ENCODE data around the gene GPC3.

The GPC3 gene

DNA sequence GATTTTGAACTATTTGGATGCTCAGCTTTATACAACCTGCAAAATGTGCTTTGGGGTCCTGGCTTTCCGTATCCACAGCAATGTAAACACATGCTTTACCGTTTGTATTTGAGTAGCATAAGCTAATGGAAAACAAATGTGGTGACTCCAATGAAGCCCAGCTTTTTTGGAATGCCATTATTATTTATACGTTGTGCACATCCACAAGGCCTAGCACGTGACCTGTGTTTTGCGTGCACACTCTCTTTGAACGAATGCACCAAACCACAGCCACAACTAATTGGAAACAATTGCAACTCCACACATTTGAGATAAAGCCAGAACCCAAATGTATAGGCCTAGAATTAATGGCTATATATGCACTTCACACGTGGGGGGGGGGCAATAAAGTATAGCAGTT, 380.6 kb downstream of the GPC3 start:
- Mint-ChIP-seq H3K4me1 (ENCODE audit: low read depth) (no peaks in the 10 kb centered on the region), H3K9me3 (ENCODE audit: low read depth) (no peaks in the 10 kb centered on the region), H3K4me3 (no peak overlapping the region), H3K36me3 (no peaks in the 10 kb centered on the region), H3K27ac (no peak overlapping the region), H3K27me3 (no peaks in the 10 kb centered on the region)

- Mint-ChIP-seq H3K27me3 (no peaks in the 10 kb centered on the region), H3K27ac (no peak overlapping the region), H3K9me3 (ENCODE audit: low read depth) (no peaks in the 10 kb centered on the region), H3K4me3 (no peak overlapping the region), H3K4me1 (ENCODE audit: low read depth) (no peaks in the 10 kb centered on the region), H3K36me3 (no peaks in the 10 kb centered on the region)
Observed at GRCh38 chrX:133602881-133603280, 382.5 kb downstream of the GPC3 start.

DNA sequence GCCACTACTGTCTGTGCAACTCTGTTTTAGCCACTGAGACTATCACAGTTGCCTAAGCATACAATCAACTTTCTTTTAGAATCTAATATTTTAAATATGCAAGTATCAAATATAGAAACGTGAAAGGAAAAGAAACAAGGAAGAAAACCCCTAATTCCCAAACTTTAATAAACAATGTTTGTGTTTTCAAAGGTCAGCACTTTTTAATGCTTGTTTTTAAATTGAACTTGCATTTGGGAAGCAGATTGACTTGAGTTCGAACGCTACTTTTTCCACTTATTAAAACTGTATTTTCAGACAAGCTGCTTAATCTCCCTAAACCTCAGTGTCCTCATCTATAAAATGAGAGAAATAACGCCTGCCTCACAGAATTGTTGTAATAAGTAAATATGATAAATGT, 384.3 kb downstream of the GPC3 start:
- no peaks in the 10 kb centered on the region for H3K4me1 Mint-ChIP-seq (ENCODE audit: low read depth)
- H3K9me3 Mint-ChIP-seq (ENCODE audit: low read depth), result no peaks in the 10 kb centered on the region
- H3K27me3 Mint-ChIP-seq, result no peaks in the 10 kb centered on the region
- no peak overlapping the region for H3K4me3 Mint-ChIP-seq
- no peak overlapping the region for H3K27ac Mint-ChIP-seq
- no peaks in the 10 kb centered on the region for H3K36me3 Mint-ChIP-seq

GRCh38 chrX:133600536-133600935, 384.9 kb downstream of the GPC3 start:
- Mint-ChIP-seq H3K36me3 (no peaks in the 10 kb centered on the region), H3K27ac (no peak overlapping the region), H3K4me1 (ENCODE audit: low read depth) (no peaks in the 10 kb centered on the region), H3K9me3 (ENCODE audit: low read depth) (no peaks in the 10 kb centered on the region), H3K27me3 (no peaks in the 10 kb centered on the region), H3K4me3 (no peak overlapping the region)

DNA sequence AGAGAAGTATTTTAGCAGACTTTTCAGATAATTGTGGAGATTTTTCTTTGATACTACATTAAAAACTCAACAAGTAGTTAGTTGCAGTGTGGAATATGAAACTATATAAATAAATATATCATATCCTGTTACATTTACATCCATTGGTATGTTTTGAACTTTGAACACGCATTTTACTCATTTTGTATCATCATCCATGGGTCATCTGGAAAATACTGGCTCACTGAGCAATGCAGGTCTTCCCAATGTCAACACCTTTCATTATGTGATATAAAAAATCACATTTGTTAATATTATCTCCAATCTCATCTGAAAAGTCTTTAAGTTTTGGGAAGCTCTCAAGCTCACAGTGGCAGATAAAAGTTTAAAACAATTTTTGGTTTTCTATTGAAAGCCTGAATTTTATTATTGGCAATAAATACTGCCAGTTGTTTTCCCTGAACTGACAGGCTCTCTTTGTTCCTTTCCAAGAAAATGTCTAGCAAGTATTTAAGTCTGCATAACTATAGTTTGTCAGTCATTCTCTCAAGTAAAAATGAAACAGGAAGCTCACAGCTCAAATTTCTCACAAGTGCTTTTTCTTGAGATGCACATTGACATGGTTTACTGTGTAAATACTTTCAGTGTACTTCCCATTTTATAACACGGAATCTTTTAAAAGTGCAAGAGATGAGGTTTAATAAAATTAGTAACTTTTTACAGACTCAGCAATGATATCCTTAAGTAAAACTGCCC, 386.6 kb downstream of the GPC3 start:
- Mint-ChIP-seq H3K36me3 (no peaks in the 10 kb centered on the region), H3K9me3 (ENCODE audit: low read depth) (no peaks in the 10 kb centered on the region), H3K27me3 (no peaks in the 10 kb centered on the region), H3K27ac (no peak overlapping the region), H3K4me3 (no peak overlapping the region), H3K4me1 (ENCODE audit: low read depth) (no peaks in the 10 kb centered on the region)

- Mint-ChIP-seq H3K36me3 (no peaks in the 10 kb centered on the region), H3K4me3 (no peak overlapping the region), H3K27me3 (no peaks in the 10 kb centered on the region), H3K4me1 (ENCODE audit: low read depth) (no peaks in the 10 kb centered on the region), H3K9me3 (ENCODE audit: low read depth) (no peaks in the 10 kb centered on the region), H3K27ac (no peak overlapping the region)
Observed at GRCh38 chrX:133594156-133594555, 391.2 kb downstream of the GPC3 start.

DNA sequence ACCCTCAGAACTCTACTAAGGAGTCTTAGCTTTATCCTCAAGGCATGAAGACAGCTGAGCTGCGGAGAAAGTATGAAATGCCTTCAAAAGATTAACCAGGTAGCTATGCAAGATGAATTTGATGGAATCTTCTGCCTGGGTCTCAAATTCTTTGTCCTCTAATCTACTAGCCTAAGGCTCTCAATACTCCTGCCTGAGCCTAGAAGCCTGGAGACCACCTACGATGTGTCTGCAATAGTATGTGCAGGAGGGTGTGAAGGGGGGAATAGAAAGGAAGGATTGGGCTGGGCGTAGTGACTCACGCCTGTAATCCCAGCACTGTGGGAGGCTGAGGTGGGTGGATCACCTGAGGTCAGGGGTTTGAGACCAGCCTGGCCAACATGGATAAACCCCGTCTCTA, 391.9 kb downstream of the GPC3 start:
- Mint-ChIP-seq H3K4me1 (ENCODE audit: low read depth) (no peaks in the 10 kb centered on the region), H3K27me3 (no peaks in the 10 kb centered on the region), H3K27ac (no peak overlapping the region), H3K9me3 (ENCODE audit: low read depth) (no peaks in the 10 kb centered on the region), H3K36me3 (no peaks in the 10 kb centered on the region), H3K4me3 (no peak overlapping the region)

- H3K27ac Mint-ChIP-seq, result no peak overlapping the region
- no peak overlapping the region for H3K4me3 Mint-ChIP-seq
- H3K36me3 Mint-ChIP-seq, result no peaks in the 10 kb centered on the region
- no peaks in the 10 kb centered on the region for H3K27me3 Mint-ChIP-seq
- H3K4me1 Mint-ChIP-seq (ENCODE audit: low read depth), result no peaks in the 10 kb centered on the region
- H3K9me3 Mint-ChIP-seq (ENCODE audit: low read depth), result no peaks in the 10 kb centered on the region
Observed at GRCh38 chrX:133590703-133591505, 394.5 kb downstream of the GPC3 start.

DNA sequence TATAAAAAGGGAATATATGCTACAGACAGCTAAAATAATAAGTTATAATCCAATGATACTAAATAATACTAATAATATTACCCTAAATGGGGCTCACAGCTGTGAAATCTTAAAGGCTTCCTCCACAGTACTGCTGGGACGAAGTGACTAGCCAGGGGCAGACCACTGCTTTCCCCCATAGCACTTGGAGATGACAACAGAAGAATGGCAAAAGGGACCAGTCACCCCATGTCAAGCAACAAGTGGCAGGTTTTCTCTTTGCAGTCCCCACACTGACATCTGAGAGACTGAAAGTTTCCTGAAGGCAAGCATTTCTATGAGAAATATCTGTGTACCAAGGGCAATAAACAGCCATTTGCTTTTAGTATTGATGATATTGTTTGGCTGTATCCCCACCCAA, 396.6 kb downstream of the GPC3 start:
- H3K36me3 Mint-ChIP-seq, result no peaks in the 10 kb centered on the region
- H3K4me3 Mint-ChIP-seq, result no peak overlapping the region
- H3K27me3 Mint-ChIP-seq, result no peaks in the 10 kb centered on the region
- no peaks in the 10 kb centered on the region for H3K9me3 Mint-ChIP-seq (ENCODE audit: low read depth)
- no peak overlapping the region for H3K27ac Mint-ChIP-seq
- no peaks in the 10 kb centered on the region for H3K4me1 Mint-ChIP-seq (ENCODE audit: low read depth)

DNA sequence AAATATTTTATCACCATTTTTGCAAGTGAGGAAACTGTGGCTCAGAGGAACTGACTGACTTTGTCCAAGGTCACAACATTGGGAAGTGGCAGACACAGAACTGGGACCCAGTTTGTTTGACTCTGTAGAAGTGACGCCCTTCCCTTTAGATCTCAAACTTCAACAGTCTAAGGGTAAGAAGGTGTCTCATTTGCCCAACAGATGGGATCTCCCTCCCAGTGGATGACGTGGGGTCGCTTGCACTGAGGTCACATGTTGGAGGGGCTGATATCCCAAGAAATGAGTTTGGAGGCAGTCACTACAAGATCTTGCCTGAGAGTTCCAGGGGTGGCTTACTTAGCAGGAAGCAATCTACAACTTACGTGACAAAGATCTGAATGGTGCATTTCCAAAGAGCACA, 397.6 kb downstream of the GPC3 start:
- no peaks in the 10 kb centered on the region for H3K9me3 Mint-ChIP-seq (ENCODE audit: low read depth)

DNA sequence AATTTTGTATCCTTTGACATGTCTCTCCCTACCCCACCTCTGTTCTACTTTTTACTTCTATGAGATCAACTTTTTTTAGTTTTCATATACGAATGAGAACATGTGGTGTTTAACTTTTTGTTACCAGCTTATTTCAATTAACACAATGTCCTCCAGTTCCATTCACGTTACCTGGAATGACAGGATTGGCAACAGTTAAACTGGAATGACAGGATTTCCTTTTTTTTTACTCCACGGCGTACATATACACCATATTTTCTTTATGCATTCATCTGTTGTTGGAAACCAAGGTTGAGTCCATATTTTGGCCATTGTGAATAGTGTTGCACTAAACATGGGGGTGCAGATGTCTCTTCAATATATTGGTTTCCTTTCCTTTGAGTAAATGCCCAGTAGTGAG, 398.3 kb downstream of the GPC3 start:
- no peaks in the 10 kb centered on the region for H3K9me3 Mint-ChIP-seq (ENCODE audit: low read depth)
- H3K36me3 Mint-ChIP-seq, result no peaks in the 10 kb centered on the region
- H3K4me3 Mint-ChIP-seq, result no peak overlapping the region
- no peaks in the 10 kb centered on the region for H3K27me3 Mint-ChIP-seq
- no peak overlapping the region for H3K27ac Mint-ChIP-seq
- H3K4me1 Mint-ChIP-seq (ENCODE audit: low read depth), result no peaks in the 10 kb centered on the region

More for the DNA sequence above, 397.6 kb downstream of the GPC3 start:
- H3K4me1 Mint-ChIP-seq (ENCODE audit: low read depth), result no peaks in the 10 kb centered on the region
- H3K36me3 Mint-ChIP-seq, result no peaks in the 10 kb centered on the region
- no peaks in the 10 kb centered on the region for H3K27me3 Mint-ChIP-seq
- no peak overlapping the region for H3K4me3 Mint-ChIP-seq
- no peak overlapping the region for H3K27ac Mint-ChIP-seq

- H3K27me3 Mint-ChIP-seq, result no peaks in the 10 kb centered on the region
- no peak overlapping the region for H3K4me3 Mint-ChIP-seq
- H3K36me3 Mint-ChIP-seq, result no peaks in the 10 kb centered on the region
- no peak overlapping the region for H3K27ac Mint-ChIP-seq
- no peaks in the 10 kb centered on the region for H3K9me3 Mint-ChIP-seq (ENCODE audit: low read depth)
- H3K4me1 Mint-ChIP-seq (ENCODE audit: low read depth), result no peaks in the 10 kb centered on the region
Observed at GRCh38 chrX:133586443-133586842, 399.0 kb downstream of the GPC3 start.

- Mint-ChIP-seq H3K4me3 (no peak overlapping the region), H3K4me1 (ENCODE audit: low read depth) (no peaks in the 10 kb centered on the region), H3K9me3 (ENCODE audit: low read depth) (no peaks in the 10 kb centered on the region), H3K27ac (no peak overlapping the region), H3K36me3 (no peaks in the 10 kb centered on the region), H3K27me3 (no peaks in the 10 kb centered on the region)
Observed at GRCh38 chrX:133583825-133584224, 401.6 kb downstream of the GPC3 start.

GRCh38 chrX:133580625-133581024, 404.8 kb downstream of the GPC3 start:
- Mint-ChIP-seq H3K27me3 (no peaks in the 10 kb centered on the region), H3K4me1 (ENCODE audit: low read depth) (no peaks in the 10 kb centered on the region), H3K9me3 (ENCODE audit: low read depth) (no peaks in the 10 kb centered on the region), H3K27ac (no peak overlapping the region), H3K4me3 (no peak overlapping the region), H3K36me3 (no peaks in the 10 kb centered on the region)

DNA sequence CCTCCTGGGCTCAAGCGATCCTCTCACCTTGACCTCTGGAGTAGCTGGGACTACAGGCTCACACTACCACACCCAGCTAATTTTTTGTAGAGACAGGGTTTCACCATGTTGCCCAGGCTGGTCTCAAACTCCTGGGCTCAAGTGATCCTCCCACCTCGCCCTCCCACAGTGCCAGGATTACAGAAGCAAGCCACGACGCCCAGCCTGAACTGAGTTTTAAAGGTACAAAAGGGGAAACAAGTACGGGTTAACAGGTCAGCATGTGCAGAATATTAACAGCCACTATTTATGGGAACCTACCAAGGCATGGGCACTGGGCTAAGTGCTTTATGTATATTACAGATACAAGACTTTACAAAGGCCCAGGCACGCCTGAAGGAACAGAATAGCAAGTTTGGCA, 405.8 kb downstream of the GPC3 start:
- no peaks in the 10 kb centered on the region for H3K27me3 Mint-ChIP-seq
- H3K27ac Mint-ChIP-seq, result no peak overlapping the region
- no peaks in the 10 kb centered on the region for H3K9me3 Mint-ChIP-seq (ENCODE audit: low read depth)
- H3K4me3 Mint-ChIP-seq, result no peak overlapping the region
- no peaks in the 10 kb centered on the region for H3K36me3 Mint-ChIP-seq
- H3K4me1 Mint-ChIP-seq (ENCODE audit: low read depth), result no peaks in the 10 kb centered on the region

DNA sequence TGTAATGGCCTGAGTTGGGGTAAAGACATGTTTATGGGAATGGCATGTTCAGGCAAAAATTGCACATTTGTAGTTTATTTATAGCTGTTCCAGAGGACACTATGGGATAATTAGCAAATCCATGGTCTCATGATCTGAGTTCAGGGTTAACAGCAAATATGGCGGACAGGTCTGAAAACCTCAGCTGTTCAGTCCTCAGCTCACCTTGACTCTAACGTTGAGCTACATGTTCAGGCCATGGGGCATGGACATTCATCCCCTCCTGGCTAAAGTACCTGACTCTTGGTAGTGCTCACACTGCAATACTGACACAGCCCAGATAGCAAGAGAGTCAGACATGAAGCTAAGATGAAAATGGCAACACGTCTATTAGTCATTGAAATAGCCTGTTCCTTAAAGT, 408.5 kb downstream of the GPC3 start:
- Mint-ChIP-seq H3K27me3 (no peaks in the 10 kb centered on the region), H3K9me3 (ENCODE audit: low read depth) (peaks cover 7% of the 10 kb centered on the region), H3K4me3 (no peak overlapping the region), H3K27ac (no peak overlapping the region), H3K36me3 (no peaks in the 10 kb centered on the region), H3K4me1 (ENCODE audit: low read depth) (no peaks in the 10 kb centered on the region)

All from activated naive CD8-positive, alpha-beta T cell (primary cell).